ENCODE measurements around the gene TNS3. TPM values are rescaled to one million over a fixed set of nuclear protein-coding genes. Genes with fewer than 3 reads are reported as not detected.
A peak's percentile ranks its signal among the peaks of the same experiment; 100 is the strongest.
"Not testable (repeated sequence)": the region's sequence is repeated elsewhere in the genome, so short reads cannot be mapped to it uniquely, and the experiment has no call there.

The TNS3 gene
- total and polyA plus RNA-seq, 2 of the 13 experiments (the other 11 are each of a cell fraction or from before 2014, with no cell fraction given) = 52.9 to 55.7 TPM

GRCh38 chr7:47609803-47610452 is 28.0 kb upstream of the TNS3 start:
- POLR2A ChIA-PET = interaction anchor here (0.8 to 2.7 kb wide), 26 partner anchors 9 to 195 kb away, joined by 3 to 33 read pairs (median 6); partner anchors contain the start of gene TNS3
- TF ChIP-seq CEBPG (CRISPR knock-in tag; IDR thresholded peaks at IDR 0.05) (0 out of 2 replicates have a peak, but pooled peaks have one; percentile 9), ZNF543 (CRISPR knock-in tag; IDR thresholded peaks at IDR 0.05) (0 out of 2 replicates have a peak, but pooled peaks have one; percentile 22), KDM5B (CRISPR knock-in tag; IDR thresholded peaks at IDR 0.05; ENCODE audit: borderline replicate concordance) (peak; percentile 25; the same call in 1 of the 2 replicates)
- TF ChIP-seq, protein P1, sequence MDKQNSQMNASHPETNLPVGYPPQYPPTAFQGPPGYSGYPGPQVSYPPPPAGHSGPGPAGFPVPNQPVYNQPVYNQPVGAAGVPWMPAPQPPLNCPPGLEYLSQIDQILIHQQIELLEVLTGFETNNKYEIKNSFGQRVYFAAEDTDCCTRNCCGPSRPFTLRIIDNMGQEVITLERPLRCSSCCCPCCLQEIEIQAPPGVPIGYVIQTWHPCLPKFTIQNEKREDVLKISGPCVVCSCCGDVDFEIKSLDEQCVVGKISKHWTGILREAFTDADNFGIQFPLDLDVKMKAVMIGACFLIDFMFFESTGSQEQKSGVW (CRISPR knock-in tag; IDR thresholded peaks at IDR 0.05; ENCODE audit: borderline replicate concordance) = no peak
- FAIRE-seq (peak; percentile 52), DNase-seq (ENCODE audit: low spot score) (no peak), ATAC-seq (peak; percentile 17)
- Histone ChIP-seq H3K4me2 (ENCODE audit: low read depth, low read length) (peak overlapping the region; percentile 96), H3K27me3 (ENCODE audit: control insufficient read depth in 1 of 2, insufficient read depth in 2 of 2, low read length in 2 of 2) (no peaks in the 10 kb centered on the region), H2AFZ (ENCODE audit: low read length) (peak overlapping the region; percentile 37), H3K79me2 (ENCODE audit: insufficient read depth, low read length) (no peaks in the 10 kb centered on the region), H4K20me1 (ENCODE audit: insufficient read depth, low read length) (no peaks in the 10 kb centered on the region), H3K36me3 (replicated peaks in 1 of 2; ENCODE audit: control insufficient read depth in 1 of 2, insufficient read depth in 2 of 2, low read length in 2 of 2) (no peaks in the 10 kb centered on the region), H3K4me1 (ENCODE audit: insufficient read depth, low read length) (peaks cover 68% of the 10 kb centered on the region), H3K9ac (ENCODE audit: insufficient read depth, low read depth, low read length) (peak overlapping the region; percentile 42), H3K27ac (ENCODE audit: extremely low read length, insufficient read depth, low read length) (peak overlapping the region; percentile 71), H3K4me3 (replicated peaks in 1 of 3; ENCODE audit: insufficient read depth in 1 of 3, low read depth in 2 of 3, low read length in 3 of 3) (peak overlapping the region; percentile 11 to 59 (median 34); a peak in 4 of 6 replicates), H3K9me3 (ENCODE audit: low read length) (no peaks in the 10 kb centered on the region)
- CTCF ChIA-PET (ENCODE audit: low intra/inter-chr PET ratio, low total read pairs) = no interaction called here
- 37% methylated on average over 16 of the region's 16 CpGs for WGBS (ENCODE audit: low lambda C conversion rate)
- BruUV-seq (replicated peaks) = no TSS peak
- in situ Hi-C loops (cut with HindIII; ENCODE audit: extremely low pct_ligation_motif_present, low pct_unique_long_range_greater_than_20kb) (no loop called here), intact Hi-C loops (cut with micrococcal nuclease; ENCODE audit: unreplicated experiment) (loop anchor here (1.0 to 10.0 kb wide), 4 partner anchors 25 to 205 kb away; no protein-coding TSS in a partner anchor)

DNA sequence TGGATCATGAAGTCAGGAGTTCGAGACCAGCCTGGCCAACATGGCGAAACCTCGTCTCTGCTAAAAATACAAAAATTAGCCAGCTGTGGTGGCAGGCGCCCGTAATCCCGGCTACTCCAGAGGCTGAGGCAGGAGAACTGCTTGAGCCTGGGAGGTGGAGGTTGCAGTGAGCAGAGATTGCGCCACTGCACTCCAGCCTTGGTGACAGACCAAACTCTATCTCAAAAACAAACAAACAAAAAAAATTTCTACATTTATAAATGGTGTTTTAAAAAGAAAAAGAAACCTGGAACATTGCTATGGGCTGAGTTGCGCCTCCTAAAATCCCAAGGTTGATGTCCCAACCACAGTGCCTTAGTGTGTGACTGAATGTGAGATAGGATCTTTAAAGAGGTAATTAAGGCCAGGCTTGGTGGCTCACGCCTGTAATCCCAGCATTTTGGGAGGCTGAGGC is 24.7 kb upstream of the TNS3 start:
- H3K4me3 ChIP-seq (replicated peaks in 1 of 3; ENCODE audit: insufficient read depth in 1 of 3, low read depth in 2 of 3, low read length in 3 of 3); FAIRE-seq; H3K36me3 ChIP-seq (replicated peaks in 1 of 2; ENCODE audit: control insufficient read depth in 1 of 2, insufficient read depth in 2 of 2, low read length in 2 of 2); H3K79me2 ChIP-seq (ENCODE audit: insufficient read depth, low read length); H2AFZ ChIP-seq (ENCODE audit: low read length); H4K20me1 ChIP-seq (ENCODE audit: insufficient read depth, low read length); H3K9me3 ChIP-seq (ENCODE audit: low read length); in situ Hi-C loops (cut with HindIII; ENCODE audit: extremely low pct_ligation_motif_present, low pct_unique_long_range_greater_than_20kb); H3K4me2 ChIP-seq (ENCODE audit: low read depth, low read length); H3K27me3 ChIP-seq (ENCODE audit: control insufficient read depth in 1 of 2, insufficient read depth in 2 of 2, low read length in 2 of 2); CTCF ChIA-PET (ENCODE audit: low intra/inter-chr PET ratio, low total read pairs); BruUV-seq (replicated peaks): not testable (repeated sequence)
- POLR2A ChIA-PET = interaction anchor here (1.0 to 1.8 kb wide), 3 partner anchors 14 to 180 kb away, joined by 3 to 10 read pairs (median 3); partner anchors contain the start of gene TNS3
- Histone ChIP-seq H3K27ac (ENCODE audit: extremely low read length, insufficient read depth, low read length) (peak overlapping the region; percentile 87), H3K4me1 (ENCODE audit: insufficient read depth, low read length) (peaks cover 100% of the 10 kb centered on the region), H3K9ac (ENCODE audit: insufficient read depth, low read depth, low read length) (0 out of 2 replicates have a peak overlapping the region, but pooled peaks have one; percentile 42)
- DNase-seq (ENCODE audit: low spot score) = peak; percentile 47
- intact Hi-C loops (cut with micrococcal nuclease; ENCODE audit: unreplicated experiment) = loop anchor here (1.0 to 10.0 kb wide), 3 partner anchors 58 to 208 kb away; no protein-coding TSS in a partner anchor
- 49% methylated on average over 9 of the region's 9 CpGs for WGBS (ENCODE audit: low lambda C conversion rate)
- ATAC-seq = peak; percentile 7; the same call in 2 of the 3 replicates
- peak; percentile 59; the same call in 1 of the 2 replicates for TF ChIP-seq ZBTB37 (CRISPR knock-in tag; IDR thresholded peaks at IDR 0.05)
- TF ChIP-seq, protein P2, sequence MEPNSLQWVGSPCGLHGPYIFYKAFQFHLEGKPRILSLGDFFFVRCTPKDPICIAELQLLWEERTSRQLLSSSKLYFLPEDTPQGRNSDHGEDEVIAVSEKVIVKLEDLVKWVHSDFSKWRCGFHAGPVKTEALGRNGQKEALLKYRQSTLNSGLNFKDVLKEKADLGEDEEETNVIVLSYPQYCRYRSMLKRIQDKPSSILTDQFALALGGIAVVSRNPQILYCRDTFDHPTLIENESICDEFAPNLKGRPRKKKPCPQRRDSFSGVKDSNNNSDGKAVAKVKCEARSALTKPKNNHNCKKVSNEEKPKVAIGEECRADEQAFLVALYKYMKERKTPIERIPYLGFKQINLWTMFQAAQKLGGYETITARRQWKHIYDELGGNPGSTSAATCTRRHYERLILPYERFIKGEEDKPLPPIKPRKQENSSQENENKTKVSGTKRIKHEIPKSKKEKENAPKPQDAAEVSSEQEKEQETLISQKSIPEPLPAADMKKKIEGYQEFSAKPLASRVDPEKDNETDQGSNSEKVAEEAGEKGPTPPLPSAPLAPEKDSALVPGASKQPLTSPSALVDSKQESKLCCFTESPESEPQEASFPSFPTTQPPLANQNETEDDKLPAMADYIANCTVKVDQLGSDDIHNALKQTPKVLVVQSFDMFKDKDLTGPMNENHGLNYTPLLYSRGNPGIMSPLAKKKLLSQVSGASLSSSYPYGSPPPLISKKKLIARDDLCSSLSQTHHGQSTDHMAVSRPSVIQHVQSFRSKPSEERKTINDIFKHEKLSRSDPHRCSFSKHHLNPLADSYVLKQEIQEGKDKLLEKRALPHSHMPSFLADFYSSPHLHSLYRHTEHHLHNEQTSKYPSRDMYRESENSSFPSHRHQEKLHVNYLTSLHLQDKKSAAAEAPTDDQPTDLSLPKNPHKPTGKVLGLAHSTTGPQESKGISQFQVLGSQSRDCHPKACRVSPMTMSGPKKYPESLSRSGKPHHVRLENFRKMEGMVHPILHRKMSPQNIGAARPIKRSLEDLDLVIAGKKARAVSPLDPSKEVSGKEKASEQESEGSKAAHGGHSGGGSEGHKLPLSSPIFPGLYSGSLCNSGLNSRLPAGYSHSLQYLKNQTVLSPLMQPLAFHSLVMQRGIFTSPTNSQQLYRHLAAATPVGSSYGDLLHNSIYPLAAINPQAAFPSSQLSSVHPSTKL (CRISPR knock-in tag; IDR thresholded peaks at IDR 0.05) = 0 out of 2 replicates have a peak, but pooled peaks have one; percentile 26

Measured in HepG2 (cell line).